Natural killer cell (primary cell): ENCODE data around the gene PDE6H. TPM values are rescaled to one million over a fixed set of nuclear protein-coding genes. Genes with fewer than 3 reads are reported as not detected.

Experiments used
- ATAC-seq, 3 donors: fragments of 150-1000 bp in 2 of 3; fragments of 200-7000 bp in 1 of 3; cut with Tn5 transposase; 1 replicate in 1 of 3; 2 replicates in 2 of 3; pipeline ENCODE4 v1.10.0; 2021; ENCODE audit warnings: mild to moderate bottlenecking in 2 of 3, moderate library complexity in 2 of 3
- DNase-seq, 2 donors: peaks; one replicate each; pipeline versions ENCODE4 v3.0.0 to v3.0.0-alpha.2; 2013 to 2021; ENCODE audit warnings: mixed read lengths in 1 of 2
- H3K27ac ChIP-seq: one replicate; pipeline ENCODE4 v1.5.1; 2013; ENCODE audit warnings: mild to moderate bottlenecking, low read length
- H3K27me3 ChIP-seq: one replicate; pipeline ENCODE4 v1.6.1; 2013; ENCODE audit warnings: low read length; ENCODE audit not compliant: control insufficient read depth, insufficient read depth
- H3K36me3 ChIP-seq: one replicate; pipeline ENCODE4 v1.6.1; 2013; ENCODE audit warnings: low read length; ENCODE audit not compliant: control insufficient read depth, insufficient read depth
- H3K4me1 ChIP-seq: one replicate; pipeline ENCODE4 v1.6.1; 2013; ENCODE audit warnings: low read length; ENCODE audit not compliant: control insufficient read depth, insufficient read depth
- H3K4me3 ChIP-seq: one replicate; pipeline ENCODE4 v1.5.1; 2013; ENCODE audit warnings: low read length
- H3K9me3 ChIP-seq: one replicate; pipeline ENCODE4 v1.6.1; 2013; ENCODE audit warnings: low read length; ENCODE audit not compliant: control insufficient read depth, insufficient read depth
- H3K27ac Mint-ChIP-seq, 2 donors: one replicate each; pipeline ENCODE4 v1.8.0; 2022; ENCODE audit warnings: mild to moderate bottlenecking in 2 of 2, mixed read lengths in 2 of 2, moderate library complexity in 1 of 2
- H3K27me3 Mint-ChIP-seq, 2 donors: one replicate each; pipeline ENCODE4 v1.8.0; 2022; ENCODE audit warnings: low read depth in 2 of 2, mixed read lengths in 2 of 2
- H3K36me3 Mint-ChIP-seq: one replicate; pipeline ENCODE4 v1.8.0; 2022; ENCODE audit warnings: mixed read lengths
- H3K4me1 Mint-ChIP-seq, 2 donors: one replicate each; pipeline ENCODE4 v1.8.0; 2022; ENCODE audit warnings: mixed read lengths in 2 of 2
- H3K4me3 Mint-ChIP-seq: one replicate; pipeline ENCODE4 v1.8.0; 2022; ENCODE audit warnings: mild to moderate bottlenecking, moderate library complexity, mixed read lengths
- H3K9me3 Mint-ChIP-seq, 2 donors: one replicate each; pipeline ENCODE4 v1.8.0; 2022; ENCODE audit warnings: mixed read lengths in 2 of 2
- WGBS: methylation state at CpG from one replicate; pipeline ENCODE4 v1.1.7; 2013; ENCODE audit warnings: missing lambda C conversion rate; ENCODE audit not compliant: insufficient coverage; 5-methylcytosine and 5-hydroxymethylcytosine counted together
- intact Hi-C: fragments of 100-400 bp; cut with micrococcal nuclease; formaldehyde crosslinking; loops from one replicate; pipeline ENCODE4 v1.14.2; 2022
- total RNA-seq, 4 donors: library from RNA; stranded (reverse); fragments of 120-200 nt in 1 of 4; gene quantifications; one replicate each; pipeline versions ENCODE4 v1.2.3 to v1.2.4, GENCODE V29; 2013 to 2022
- TF ChIP-seq, protein P1 (sequence below): fragments of 200-600 bp; IDR thresholded peaks from one replicate; pipeline ENCODE4 v1.8.0; 2022; ENCODE audit warnings: antibody characterized with exemption

Gene PDE6H
- total RNA-seq, 3 donors from 2014 or later (not counting 1 experiment from before 2014, with no cell fraction given), result not detected

DNA sequence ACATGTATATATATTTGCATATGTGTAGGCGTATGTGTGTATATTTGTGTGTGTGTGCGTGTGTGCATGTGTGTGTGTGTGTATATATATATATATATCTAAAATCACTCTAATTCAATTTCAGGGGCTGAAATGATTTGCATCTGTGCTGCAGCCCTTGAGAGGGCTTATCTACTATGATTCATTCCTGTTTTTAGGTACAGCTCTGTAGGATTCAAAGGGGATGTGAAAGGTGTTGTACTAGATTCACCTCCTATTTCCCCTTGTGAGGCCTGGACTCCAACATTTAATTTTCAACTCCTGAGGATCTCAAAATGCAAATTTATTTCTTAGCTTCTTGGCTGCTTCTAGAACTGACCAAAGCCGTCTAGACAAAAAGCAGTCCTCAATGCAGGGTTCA, 45.6 kb upstream of the PDE6H start:
- Mint-ChIP-seq H3K9me3 (no peaks in the 10 kb centered on the region), H3K4me1 (no peaks in the 10 kb centered on the region), H3K36me3 (no peaks in the 10 kb centered on the region), H3K27ac (peak overlapping the region in 1 of 2 donors; percentile 19), H3K4me3 (no peak overlapping the region), H3K27me3 (no peaks in the 10 kb centered on the region)
- 76% methylated on average over 1 of the region's 3 CpGs for WGBS
- no peaks in the 10 kb centered on the region for H3K27me3 ChIP-seq
- ATAC-seq, result no peak
- TF ChIP-seq, protein P1, sequence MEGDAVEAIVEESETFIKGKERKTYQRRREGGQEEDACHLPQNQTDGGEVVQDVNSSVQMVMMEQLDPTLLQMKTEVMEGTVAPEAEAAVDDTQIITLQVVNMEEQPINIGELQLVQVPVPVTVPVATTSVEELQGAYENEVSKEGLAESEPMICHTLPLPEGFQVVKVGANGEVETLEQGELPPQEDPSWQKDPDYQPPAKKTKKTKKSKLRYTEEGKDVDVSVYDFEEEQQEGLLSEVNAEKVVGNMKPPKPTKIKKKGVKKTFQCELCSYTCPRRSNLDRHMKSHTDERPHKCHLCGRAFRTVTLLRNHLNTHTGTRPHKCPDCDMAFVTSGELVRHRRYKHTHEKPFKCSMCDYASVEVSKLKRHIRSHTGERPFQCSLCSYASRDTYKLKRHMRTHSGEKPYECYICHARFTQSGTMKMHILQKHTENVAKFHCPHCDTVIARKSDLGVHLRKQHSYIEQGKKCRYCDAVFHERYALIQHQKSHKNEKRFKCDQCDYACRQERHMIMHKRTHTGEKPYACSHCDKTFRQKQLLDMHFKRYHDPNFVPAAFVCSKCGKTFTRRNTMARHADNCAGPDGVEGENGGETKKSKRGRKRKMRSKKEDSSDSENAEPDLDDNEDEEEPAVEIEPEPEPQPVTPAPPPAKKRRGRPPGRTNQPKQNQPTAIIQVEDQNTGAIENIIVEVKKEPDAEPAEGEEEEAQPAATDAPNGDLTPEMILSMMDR, result no peak
- no peaks in the 10 kb centered on the region for H3K9me3 ChIP-seq
- no peaks in the 10 kb centered on the region for H3K4me1 ChIP-seq
- DNase-seq, result no peak
- H3K27ac ChIP-seq, result no peak overlapping the region
- peaks cover 38% of the 10 kb centered on the region for H3K36me3 ChIP-seq
- intact Hi-C loops, result no loop called here
- no peak overlapping the region for H3K4me3 ChIP-seq

DNA sequence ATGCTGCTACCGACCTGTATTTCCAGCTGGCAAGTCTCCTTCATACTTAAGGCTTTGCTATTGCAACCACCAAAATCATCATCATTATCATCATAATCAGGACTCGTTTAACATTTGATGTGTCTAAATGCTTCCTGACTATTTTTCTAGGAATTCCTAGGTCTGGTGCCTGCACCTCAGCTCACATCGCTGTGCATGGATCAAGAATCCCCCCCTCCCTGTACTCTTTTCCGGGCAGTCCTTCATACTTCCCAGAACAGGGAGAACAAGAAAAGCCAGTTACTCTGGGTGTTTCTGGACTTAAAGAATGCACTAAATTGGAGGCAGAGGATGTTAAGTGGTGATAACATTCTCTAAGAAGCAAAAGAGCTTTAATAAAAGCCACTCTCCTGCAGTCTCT, 43.9 kb upstream of the PDE6H start:
- intact Hi-C loops, result no loop called here
- Mint-ChIP-seq H3K36me3 (no peaks in the 10 kb centered on the region), H3K4me1 (peaks cover 0 to 3% of the 10 kb centered on the region in 2 donors), H3K27ac (no peak overlapping the region), H3K27me3 (no peaks in the 10 kb centered on the region), H3K4me3 (no peak overlapping the region), H3K9me3 (no peaks in the 10 kb centered on the region)
- WGBS, result 99% methylated on average over 4 of the region's 4 CpGs
- Histone ChIP-seq H3K27ac (no peak overlapping the region), H3K4me1 (no peaks in the 10 kb centered on the region), H3K4me3 (no peak overlapping the region), H3K36me3 (peaks cover 54% of the 10 kb centered on the region), H3K27me3 (no peaks in the 10 kb centered on the region), H3K9me3 (no peaks in the 10 kb centered on the region)
- ATAC-seq (no peak), DNase-seq (no peak)
- TF ChIP-seq, protein P1, result no peak

- Mint-ChIP-seq H3K36me3 (no peaks in the 10 kb centered on the region), H3K4me3 (no peak overlapping the region), H3K9me3 (no peaks in the 10 kb centered on the region), H3K4me1 (peaks cover 0 to 3% of the 10 kb centered on the region in 2 donors), H3K27me3 (no peaks in the 10 kb centered on the region), H3K27ac (peak overlapping the region in 1 of 2 donors; percentile 30)
- H3K4me1 ChIP-seq, result no peaks in the 10 kb centered on the region
- ATAC-seq (no peak), DNase-seq (no peak)
- H3K4me3 ChIP-seq, result no peak overlapping the region
- TF ChIP-seq, protein P1, result no peak
- H3K36me3 ChIP-seq, result peaks cover 63% of the 10 kb centered on the region
- no peak overlapping the region for H3K27ac ChIP-seq
- H3K9me3 ChIP-seq, result no peaks in the 10 kb centered on the region
- H3K27me3 ChIP-seq, result no peaks in the 10 kb centered on the region
- intact Hi-C loops, result no loop called here
Observed at GRCh38 chr12:14930299-14930698, 42.5 kb upstream of the PDE6H start.

DNA sequence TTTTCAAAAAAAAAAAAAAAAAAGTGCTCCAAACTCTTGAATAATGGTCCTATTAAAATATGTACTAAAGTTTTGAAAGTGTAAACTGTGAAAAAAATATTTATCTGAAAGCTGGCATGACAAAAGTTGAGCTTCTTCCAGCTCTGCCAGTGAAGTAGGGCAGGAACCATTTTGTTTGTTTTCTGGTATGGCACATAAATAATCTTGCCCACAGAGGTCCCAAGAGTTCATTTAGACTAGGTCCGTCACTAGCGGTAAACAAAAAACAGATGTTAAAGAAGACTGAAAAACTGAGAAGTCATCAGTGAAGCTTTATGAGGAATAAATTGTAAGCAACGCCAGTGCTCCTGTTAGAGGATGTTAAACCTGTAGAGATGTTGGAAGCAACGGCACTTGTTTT, 41.5 kb upstream of the PDE6H start:
- H3K4me1 Mint-ChIP-seq, result peaks cover under 1 to 3% of the 10 kb centered on the region in 2 donors
- peaks cover 69% of the 10 kb centered on the region for H3K36me3 ChIP-seq
- DNase-seq (no peak), ATAC-seq (no peak)
- no peaks in the 10 kb centered on the region for H3K27me3 Mint-ChIP-seq
- TF ChIP-seq, protein P1, result no peak
- no peaks in the 10 kb centered on the region for H3K9me3 Mint-ChIP-seq
- H3K4me1 ChIP-seq, result no peaks in the 10 kb centered on the region
- no peak overlapping the region for H3K27ac ChIP-seq
- H3K9me3 ChIP-seq, result no peaks in the 10 kb centered on the region
- no peaks in the 10 kb centered on the region for H3K36me3 Mint-ChIP-seq
- 94% methylated on average over 4 of the region's 4 CpGs for WGBS
- no peak overlapping the region for H3K4me3 ChIP-seq
- no peak overlapping the region for H3K4me3 Mint-ChIP-seq
- H3K27ac Mint-ChIP-seq, result no peak overlapping the region
- H3K27me3 ChIP-seq, result no peaks in the 10 kb centered on the region
- intact Hi-C loops, result no loop called here
